HG02678 (cell line): Measurements from ENCODE around the gene LRP1B.
A peak's percentile ranks its signal among the peaks of the same experiment; 100 is the strongest.
"Not testable (repeated sequence)": the region's sequence is repeated elsewhere in the genome, so short reads cannot be mapped to it uniquely, and the experiment has no call there.

Experiments used
- ATAC-seq: cut with Tn5 transposase; IDR thresholded peaks from one replicate; pipeline ENCODE4 v1.9.1; 2021; ENCODE audit warnings: mild to moderate bottlenecking, moderate library complexity; ENCODE audit not compliant: unreplicated experiment

The LRP1B gene

GRCh38 chr2:140597836-140598235 lies 1533.0 kb downstream of the LRP1B start:
- no peak for ATAC-seq

- ATAC-seq = no peak
Observed at GRCh38 chr2:140597205-140597604, 1533.6 kb downstream of the LRP1B start.

- ATAC-seq = peak; percentile 52
Observed at GRCh38 chr2:140596447-140596846, 1534.4 kb downstream of the LRP1B start.

GRCh38 chr2:140595107-140595506 lies 1535.7 kb downstream of the LRP1B start:
- ATAC-seq = no peak

GRCh38 chr2:140593132-140593531 lies 1537.7 kb downstream of the LRP1B start:
- no peak for ATAC-seq

- ATAC-seq = no peak
Observed at GRCh38 chr2:140589696-140590095, 1541.1 kb downstream of the LRP1B start.

GRCh38 chr2:140589273-140589672 lies 1541.5 kb downstream of the LRP1B start:
- no peak for ATAC-seq

- peak; percentile 86 for ATAC-seq
Observed at GRCh38 chr2:140586379-140586778, 1544.4 kb downstream of the LRP1B start.

GRCh38 chr2:140585016-140585415 lies 1545.8 kb downstream of the LRP1B start:
- no peak for ATAC-seq

GRCh38 chr2:140584471-140584870 lies 1546.3 kb downstream of the LRP1B start:
- no peak for ATAC-seq

- ATAC-seq = no peak
Observed at GRCh38 chr2:140580532-140581151, 1550.2 kb downstream of the LRP1B start.

GRCh38 chr2:140577453-140577852 lies 1553.4 kb downstream of the LRP1B start:
- no peak for ATAC-seq

GRCh38 chr2:140567734-140568133 lies 1563.1 kb downstream of the LRP1B start:
- ATAC-seq = no peak

GRCh38 chr2:140565756-140566155 lies 1565.1 kb downstream of the LRP1B start:
- no peak for ATAC-seq

GRCh38 chr2:140555701-140556100 lies 1575.1 kb downstream of the LRP1B start:
- ATAC-seq = no peak

- no peak for ATAC-seq
Observed at GRCh38 chr2:140552634-140553033, 1578.2 kb downstream of the LRP1B start.

- no peak for ATAC-seq
Observed at GRCh38 chr2:140551287-140551686, 1579.5 kb downstream of the LRP1B start.

- no peak for ATAC-seq
Observed at GRCh38 chr2:140550821-140551220, 1580.0 kb downstream of the LRP1B start.

GRCh38 chr2:140544769-140545168 lies 1586.0 kb downstream of the LRP1B start:
- ATAC-seq = not testable (repeated sequence)

- ATAC-seq = no peak
Observed at GRCh38 chr2:140542627-140543026, 1588.2 kb downstream of the LRP1B start.

GRCh38 chr2:140539242-140539875 lies 1591.5 kb downstream of the LRP1B start:
- ATAC-seq = no peak

GRCh38 chr2:140529706-140530105 lies 1601.1 kb downstream of the LRP1B start:
- ATAC-seq = no peak

- no peak for ATAC-seq
Observed at GRCh38 chr2:140528982-140529381, 1601.8 kb downstream of the LRP1B start.
